SU-DHL-6 (cell line): ENCODE results near the gene COL4A2.

Experiments
- H2AFZ ChIP-seq: fragments of 200-600 bp; sonication (generic); 2 replicates; pipeline ENCODE4 v1.6.1; 2014; ENCODE audit warnings: low read depth, mild to moderate bottlenecking, moderate library complexity, mixed read lengths, antibody characterized with exemption, low read length; ENCODE audit not compliant: severe bottlenecking
- H3F3A ChIP-seq: fragments of 200-600 bp; shearing (Covaris generic); 2 replicates; pipeline ENCODE4 v1.6.0; 2016; ENCODE audit warnings: antibody characterized with exemption, mild to moderate bottlenecking; ENCODE audit not compliant: insufficient read depth
- H3K27ac ChIP-seq: fragments of 200-600 bp; sonication (generic); 2 replicates; pipeline ENCODE4 v1.5.1; 2016; ENCODE audit warnings: low read depth, mild to moderate bottlenecking, low read length, moderate library complexity, mixed read lengths
- H3K27me3 ChIP-seq: fragments of 200-600 bp; sonication (generic), shearing (Covaris generic); 2 replicates; pipeline ENCODE4 v1.6.0; 2014; ENCODE audit warnings: mild to moderate bottlenecking, low read length
- H3K36me3 ChIP-seq: fragments of 200-600 bp; sonication (generic); 2 replicates; pipeline ENCODE4 v1.6.1; 2014; ENCODE audit warnings: mild to moderate bottlenecking, low read length, mixed read lengths
- H3K4me2 ChIP-seq: fragments of 300-600, 200-600 bp; shearing (Covaris generic), sonication (generic); 2 replicates; pipeline ENCODE4 v1.6.0; 2014; ENCODE audit warnings: low read length, low read depth, mild to moderate bottlenecking; ENCODE audit not compliant: poor library complexity, severe bottlenecking
- H3K4me3 ChIP-seq: fragments of 200-600 bp; sonication (generic); 2 replicates; pipeline ENCODE4 v1.5.1; 2014; ENCODE audit warnings: antibody characterized with exemption, low read length, mild to moderate bottlenecking, mixed read lengths; ENCODE audit not compliant: insufficient read depth, poor library complexity, severe bottlenecking
- H3K79me2 ChIP-seq: fragments of 200-600 bp; sonication (generic); 2 replicates; pipeline ENCODE4 v1.6.1; 2014; ENCODE audit warnings: mild to moderate bottlenecking, low read length, moderate library complexity; ENCODE audit not compliant: insufficient read depth
- H3K9ac ChIP-seq: fragments of 200-600 bp; sonication (generic); 2 replicates; pipeline ENCODE4 v1.7.0; 2014; ENCODE audit warnings: mild to moderate bottlenecking, low read length
- H3K9me2 ChIP-seq: fragments of 200-600 bp; sonication (generic); replicated peaks from 2 replicates; pipeline ENCODE4 v1.6.1; 2014; ENCODE audit warnings: low read length; ENCODE audit not compliant: insufficient read depth
- H3K9me3 ChIP-seq: fragments of 200-600 bp; sonication (generic); 2 replicates; pipeline ENCODE4 v1.6.1; 2014; ENCODE audit warnings: low read length, mixed read lengths; ENCODE audit not compliant: insufficient read depth
- H4K20me1 ChIP-seq: fragments of 200-600 bp; sonication (generic); 2 replicates; pipeline ENCODE4 v1.6.1; 2014; ENCODE audit warnings: low read depth, mild to moderate bottlenecking, antibody characterized with exemption, low read length, moderate library complexity, mixed read lengths
- EZH2phosphoT487 ChIP-seq: fragments of 200-600 bp; sonication (generic), shearing (Covaris generic); conservative IDR thresholded peaks from 2 replicates; pipeline ENCODE4 v1.6.1; 2018; ENCODE audit warnings: mild to moderate bottlenecking, antibody characterized with exemption, low read length, moderate library complexity, mixed read lengths
- TF ChIP-seq, protein P1 (sequence below): fragments of 200-600 bp; sonication (generic); IDR thresholded peaks from one replicate; pipeline ENCODE4 v1.5.1; 2017; ENCODE audit warnings: antibody characterized with exemption, mild to moderate bottlenecking, low read length, moderate library complexity; ENCODE audit not compliant: insufficient read depth, poor library complexity, severe bottlenecking

Gene COL4A2

GRCh38 chr13:110329258-110329657 lies 22.2 kb downstream of the COL4A2 start:
- H3K4me3 ChIP-seq: no peak overlapping the region
- H3F3A ChIP-seq: no peaks in the 10 kb centered on the region
- no peaks in the 10 kb centered on the region for H4K20me1 ChIP-seq
- no peak overlapping the region for H2AFZ ChIP-seq
- H3K9me3 ChIP-seq: no peaks in the 10 kb centered on the region
- no peaks in the 10 kb centered on the region for H3K36me3 ChIP-seq
- TF ChIP-seq, protein P1, sequence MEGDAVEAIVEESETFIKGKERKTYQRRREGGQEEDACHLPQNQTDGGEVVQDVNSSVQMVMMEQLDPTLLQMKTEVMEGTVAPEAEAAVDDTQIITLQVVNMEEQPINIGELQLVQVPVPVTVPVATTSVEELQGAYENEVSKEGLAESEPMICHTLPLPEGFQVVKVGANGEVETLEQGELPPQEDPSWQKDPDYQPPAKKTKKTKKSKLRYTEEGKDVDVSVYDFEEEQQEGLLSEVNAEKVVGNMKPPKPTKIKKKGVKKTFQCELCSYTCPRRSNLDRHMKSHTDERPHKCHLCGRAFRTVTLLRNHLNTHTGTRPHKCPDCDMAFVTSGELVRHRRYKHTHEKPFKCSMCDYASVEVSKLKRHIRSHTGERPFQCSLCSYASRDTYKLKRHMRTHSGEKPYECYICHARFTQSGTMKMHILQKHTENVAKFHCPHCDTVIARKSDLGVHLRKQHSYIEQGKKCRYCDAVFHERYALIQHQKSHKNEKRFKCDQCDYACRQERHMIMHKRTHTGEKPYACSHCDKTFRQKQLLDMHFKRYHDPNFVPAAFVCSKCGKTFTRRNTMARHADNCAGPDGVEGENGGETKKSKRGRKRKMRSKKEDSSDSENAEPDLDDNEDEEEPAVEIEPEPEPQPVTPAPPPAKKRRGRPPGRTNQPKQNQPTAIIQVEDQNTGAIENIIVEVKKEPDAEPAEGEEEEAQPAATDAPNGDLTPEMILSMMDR: no peak
- TF ChIP-seq EZH2phosphoT487: no peak
- H3K4me2 ChIP-seq: no peak overlapping the region
- no peaks in the 10 kb centered on the region for H3K79me2 ChIP-seq
- no peaks in the 10 kb centered on the region for H3K9me2 ChIP-seq
- no peaks in the 10 kb centered on the region for H3K27me3 ChIP-seq
- no peak overlapping the region for H3K27ac ChIP-seq
- no peak overlapping the region for H3K9ac ChIP-seq

DNA sequence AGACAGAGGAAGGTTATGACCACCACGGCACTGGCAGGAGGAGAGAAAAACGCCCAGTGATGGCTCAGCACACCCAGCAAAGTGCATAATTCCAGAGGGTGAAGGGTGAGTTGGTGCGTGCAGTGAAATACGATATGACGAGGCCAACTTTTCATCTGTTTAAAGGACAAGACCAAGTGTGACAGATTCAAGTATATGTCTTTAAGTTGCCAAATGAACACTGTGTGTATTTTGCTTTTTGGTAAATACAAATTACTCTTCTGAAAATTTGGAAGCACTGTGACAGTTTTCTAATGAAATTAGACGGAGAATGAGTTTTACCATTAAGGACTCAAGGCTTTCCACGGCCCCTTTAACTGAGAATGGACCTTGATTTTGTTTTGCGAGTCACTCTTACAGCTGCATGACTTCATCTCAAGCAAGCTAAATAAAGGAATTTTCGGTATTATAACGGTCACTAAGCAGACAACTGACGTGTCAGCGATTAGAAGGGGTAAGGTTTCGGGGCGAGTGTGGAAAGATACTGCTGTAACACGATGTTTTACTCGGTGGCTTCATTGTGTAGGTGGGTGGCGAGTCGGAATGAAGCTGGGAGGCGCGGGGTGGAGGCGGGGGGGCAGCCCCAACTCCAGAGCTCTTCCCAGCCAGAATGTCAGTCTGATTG lies 22.8 kb downstream of the COL4A2 start:
- no peaks in the 10 kb centered on the region for H3K9me3 ChIP-seq
- no peaks in the 10 kb centered on the region for H3K36me3 ChIP-seq
- H3K9me2 ChIP-seq: no peaks in the 10 kb centered on the region
- H3F3A ChIP-seq: no peaks in the 10 kb centered on the region
- H4K20me1 ChIP-seq: no peaks in the 10 kb centered on the region
- H3K27ac ChIP-seq: no peak overlapping the region
- H3K4me2 ChIP-seq: no peak overlapping the region
- no peaks in the 10 kb centered on the region for H3K27me3 ChIP-seq
- no peak overlapping the region for H3K4me3 ChIP-seq
- no peak overlapping the region for H2AFZ ChIP-seq
- no peaks in the 10 kb centered on the region for H3K79me2 ChIP-seq
- no peak overlapping the region for H3K9ac ChIP-seq
- no peak for TF ChIP-seq EZH2phosphoT487
- TF ChIP-seq, protein P1: no peak

GRCh38 chr13:110330491-110331011 lies 23.5 kb downstream of the COL4A2 start:
- Histone ChIP-seq H4K20me1 (no peaks in the 10 kb centered on the region), H3K4me2 (no peak overlapping the region), H3K9ac (no peak overlapping the region), H3K4me3 (no peak overlapping the region), H3K9me2 (no peaks in the 10 kb centered on the region), H3K79me2 (no peaks in the 10 kb centered on the region), H3K36me3 (no peaks in the 10 kb centered on the region), H3F3A (no peaks in the 10 kb centered on the region), H3K9me3 (no peaks in the 10 kb centered on the region), H2AFZ (no peak overlapping the region), H3K27ac (no peak overlapping the region), H3K27me3 (no peaks in the 10 kb centered on the region)
- no peak for TF ChIP-seq EZH2phosphoT487
- TF ChIP-seq, protein P1: no peak
